AG04449 (cell line): ENCODE measurements around the gene LCP1.

Experiments
- CTCF ChIA-PET: fragments of 350-600 bp; formaldehyde crosslinking; extraction: SDS; loops from one replicate; lab custom pipeline; 2021; ENCODE audit warnings: antibody characterized with exemption; lab: Yijun Ruan, JAX
- POLR2A ChIA-PET: fragments of 400-600, 350-600 bp; formaldehyde crosslinking; extraction: SDS; loops from one replicate; lab custom pipeline; 2020; ENCODE audit warnings: antibody characterized with exemption, inconsistent platforms; lab: Yijun Ruan, JAX
- DNase-seq: peaks from one replicate; pipeline ENCODE4 v3.0.0-alpha.2; 2010; ENCODE audit warnings: low read depth, low spot score
- H3K4me3 ChIP-seq: 2 replicates; pipeline ENCODE4 v1.5.1; 2011; ENCODE audit warnings: low read depth, mild to moderate bottlenecking, control low read depth, low read length
- CTCF ChIP-seq: IDR thresholded peaks from one replicate; pipeline ENCODE4 v1.5.1; 2011; ENCODE audit warnings: mild to moderate bottlenecking, moderate library complexity, low read length, control low read depth, inconsistent platforms; ENCODE audit not compliant: insufficient read depth; ENCODE audit errors: missing control alignments

Gene LCP1

GRCh38 chr13:46101484-46102254, 80.3 kb downstream of the LCP1 start:
- no peak overlapping the region for H3K4me3 ChIP-seq
- no peak for TF ChIP-seq CTCF
- DNase-seq, result no peak
- ChIA-PET POLR2A (no interaction called here), CTCF (no interaction called here)

GRCh38 chr13:46101002-46101401, 81.0 kb downstream of the LCP1 start:
- TF ChIP-seq CTCF, result no peak
- POLR2A ChIA-PET, result no interaction called here
- no peak overlapping the region for H3K4me3 ChIP-seq
- CTCF ChIA-PET, result no interaction called here
- DNase-seq, result no peak

GRCh38 chr13:46100191-46100815, 81.7 kb downstream of the LCP1 start:
- POLR2A ChIA-PET, result no interaction called here
- no peak overlapping the region for H3K4me3 ChIP-seq
- no peak for TF ChIP-seq CTCF
- CTCF ChIA-PET, result interaction anchor here (2.6 kb wide), 1 partner anchor 26 kb away, joined by 10 read pairs; no protein-coding TSS in a partner anchor
- no peak for DNase-seq

GRCh38 chr13:46097663-46098062, 84.3 kb downstream of the LCP1 start:
- ChIA-PET POLR2A (no interaction called here), CTCF (no interaction called here)
- TF ChIP-seq CTCF, result no peak
- DNase-seq, result no peak
- no peak overlapping the region for H3K4me3 ChIP-seq

GRCh38 chr13:46097015-46097414, 85.0 kb downstream of the LCP1 start:
- DNase-seq, result no peak
- TF ChIP-seq CTCF, result no peak
- ChIA-PET POLR2A (no interaction called here), CTCF (no interaction called here)
- H3K4me3 ChIP-seq, result no peak overlapping the region

GRCh38 chr13:46094478-46094877, 87.5 kb downstream of the LCP1 start:
- CTCF ChIA-PET, result interaction anchor here (0.6 to 2.5 kb wide), 2 partner anchors 32 to 35 kb away, joined by 3 to 14 read pairs; no protein-coding TSS in a partner anchor
- TF ChIP-seq CTCF, result no peak
- no peak overlapping the region for H3K4me3 ChIP-seq
- DNase-seq, result no peak
- POLR2A ChIA-PET, result no interaction called here
